AG09319 (cell line): ENCODE results near the gene MTFR1L.

Source experiments
- DNase-seq: peaks from one replicate; pipeline ENCODE4 v3.0.0-alpha.2; 2010; ENCODE audit warnings: low read depth; ENCODE audit errors: extremely low read depth
- CTCF ChIP-seq: IDR thresholded peaks from 2 replicates; pipeline ENCODE4 v1.5.1; 2011; ENCODE audit warnings: low read depth, mild to moderate bottlenecking, inconsistent platforms, low read length, moderate library complexity

MTFR1L gene

GRCh38 chr1:25858906-25859789 lies 39.4 kb downstream of the MTFR1L start, which contains the start of gene AUNIP:
TSS of gene AUNIP (minus strand) at chr1:25859457. CDS start at chr1:25859357, 100 bp downstream.
- DNase-seq: peak; percentile 61
- TF ChIP-seq CTCF: no peak

- no peak for TF ChIP-seq CTCF
- DNase-seq: no peak
Measured at GRCh38 chr1:25861316-25862286, 41.8 kb downstream of the MTFR1L start.

- no peak for TF ChIP-seq CTCF
- no peak for DNase-seq
Measured at GRCh38 chr1:25862785-25863485, 43.2 kb downstream of the MTFR1L start.

- no peak for TF ChIP-seq CTCF
- no peak for DNase-seq
Measured at GRCh38 chr1:25863486-25864262, 43.9 kb downstream of the MTFR1L start.

GRCh38 chr1:25864434-25864833 lies 44.7 kb downstream of the MTFR1L start:
- TF ChIP-seq CTCF: no peak

GRCh38 chr1:25866288-25866687 lies 46.5 kb downstream of the MTFR1L start:
- TF ChIP-seq CTCF: no peak
- no peak for DNase-seq

More at GRCh38 chr1:25864434-25864833, 44.7 kb downstream of the MTFR1L start:
- DNase-seq: no peak
